ENCODE results near the gene GALC.

Gene GALC

DNA sequence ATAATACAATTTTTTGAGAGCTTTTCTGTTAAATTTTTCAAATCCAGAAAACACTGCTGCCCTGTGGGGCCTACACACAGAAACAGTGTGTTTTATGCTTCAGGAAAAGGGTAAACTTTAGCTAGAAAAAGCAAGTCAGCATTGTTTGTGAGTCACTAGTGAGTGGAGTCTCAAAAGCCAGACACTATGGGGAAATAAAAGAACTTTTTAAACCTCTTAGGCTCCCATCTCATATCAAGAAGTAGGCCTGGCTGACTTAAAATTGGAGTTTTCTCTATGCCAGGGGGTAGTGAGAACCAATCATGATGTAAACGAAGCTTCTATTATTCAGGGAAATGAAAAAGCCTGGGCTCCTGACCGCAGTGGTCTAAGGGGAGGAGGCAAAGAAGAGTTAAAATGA is 24.6 kb upstream of the GALC start:
- peaks cover 44% of the 10 kb centered on the region for H3K36me3 Mint-ChIP-seq (ENCODE audit: low read depth)
- no peak overlapping the region for H3K4me3 Mint-ChIP-seq

DNA sequence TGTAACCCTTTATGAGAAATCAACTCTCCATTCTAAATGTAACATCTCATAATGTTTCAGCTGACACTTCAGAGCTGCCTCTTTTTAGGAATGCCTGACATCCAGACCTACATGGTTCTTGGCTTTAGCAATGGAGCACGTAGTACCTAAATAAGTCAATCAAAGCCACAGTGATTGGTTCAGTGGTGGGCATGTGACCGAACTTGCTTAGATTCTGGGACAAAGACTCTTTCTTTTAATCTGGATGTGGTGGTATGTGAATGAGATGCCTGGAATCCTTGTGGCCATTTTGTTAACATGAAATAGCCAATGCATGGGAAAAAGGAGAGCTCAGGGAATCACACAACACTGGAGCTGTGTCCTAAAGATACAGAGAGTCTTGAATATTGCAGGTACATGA is 23.8 kb upstream of the GALC start:
- H3K27me3 Mint-ChIP-seq (ENCODE audit: low read depth) = no peaks in the 10 kb centered on the region
- peaks cover 4% of the 10 kb centered on the region for H3K9me3 Mint-ChIP-seq
- no peak overlapping the region for H3K27ac Mint-ChIP-seq
- peaks cover 50% of the 10 kb centered on the region for H3K36me3 Mint-ChIP-seq (ENCODE audit: low read depth)
- no peak overlapping the region for H3K4me3 Mint-ChIP-seq
- peaks cover 38% of the 10 kb centered on the region for H3K4me1 Mint-ChIP-seq (ENCODE audit: low read depth)

More for the DNA sequence above, 24.6 kb upstream of the GALC start:
- Mint-ChIP-seq H3K4me1 (ENCODE audit: low read depth) (peaks cover 32% of the 10 kb centered on the region), H3K9me3 (peaks cover 4% of the 10 kb centered on the region), H3K27me3 (ENCODE audit: low read depth) (no peaks in the 10 kb centered on the region), H3K27ac (no peak overlapping the region)

DNA sequence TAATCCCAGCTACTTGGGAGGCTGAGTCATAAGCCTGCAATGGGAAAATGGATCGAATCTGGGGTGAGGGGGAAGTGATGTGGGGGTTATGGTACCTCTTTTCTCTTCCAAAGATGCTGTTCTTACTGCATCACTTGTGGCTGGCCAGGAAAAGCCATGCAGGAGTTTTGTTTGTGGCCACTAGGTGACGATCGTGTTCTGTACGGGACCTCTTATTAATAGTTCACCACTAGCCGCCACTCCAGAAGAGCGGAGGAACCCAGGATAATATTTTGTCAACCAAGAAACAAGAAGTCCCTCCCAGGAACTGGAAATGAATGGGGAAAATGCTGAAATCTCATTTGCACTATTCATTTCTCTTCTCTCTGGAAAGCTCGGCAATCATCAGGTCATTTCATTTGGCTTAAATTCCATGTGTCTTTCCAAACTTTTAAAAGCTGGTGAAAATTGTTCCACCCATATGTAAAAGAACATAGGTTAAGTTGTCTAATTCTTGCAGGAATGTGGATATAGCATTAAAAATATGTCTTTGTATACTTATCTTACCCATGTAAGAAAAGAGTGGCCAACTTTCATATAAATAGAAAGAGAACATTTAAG is 20.9 kb upstream of the GALC start:
- peaks cover 59% of the 10 kb centered on the region for H3K36me3 Mint-ChIP-seq (ENCODE audit: low read depth)
- H3K4me1 Mint-ChIP-seq (ENCODE audit: low read depth) = peaks cover 45% of the 10 kb centered on the region
- no peaks in the 10 kb centered on the region for H3K9me3 Mint-ChIP-seq
- H3K27me3 Mint-ChIP-seq (ENCODE audit: low read depth) = no peaks in the 10 kb centered on the region
- no peak overlapping the region for H3K27ac Mint-ChIP-seq
- H3K4me3 Mint-ChIP-seq = no peak overlapping the region

DNA sequence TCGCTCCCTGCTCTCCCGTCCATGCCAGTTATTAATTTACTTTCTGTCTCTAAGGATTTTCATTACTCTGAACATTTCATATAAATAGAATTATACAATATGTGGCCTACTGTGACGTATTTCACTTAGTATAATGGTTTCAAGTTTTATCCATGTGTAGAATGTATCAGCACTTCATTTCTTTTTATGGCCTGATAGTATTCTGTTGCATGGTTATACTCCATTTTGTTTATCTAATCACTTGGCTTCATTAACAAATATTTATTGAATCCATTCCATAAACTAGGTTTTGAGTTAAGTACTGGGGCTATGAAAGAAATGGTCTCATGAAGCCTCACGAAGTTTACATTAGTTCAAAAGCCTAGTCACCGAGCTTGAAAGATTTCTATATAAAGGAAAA is 19.5 kb upstream of the GALC start:
- Mint-ChIP-seq H3K27me3 (ENCODE audit: low read depth) (no peaks in the 10 kb centered on the region), H3K9me3 (no peaks in the 10 kb centered on the region), H3K4me3 (no peak overlapping the region), H3K4me1 (ENCODE audit: low read depth) (peaks cover 49% of the 10 kb centered on the region), H3K27ac (no peak overlapping the region), H3K36me3 (ENCODE audit: low read depth) (peaks cover 55% of the 10 kb centered on the region)

DNA sequence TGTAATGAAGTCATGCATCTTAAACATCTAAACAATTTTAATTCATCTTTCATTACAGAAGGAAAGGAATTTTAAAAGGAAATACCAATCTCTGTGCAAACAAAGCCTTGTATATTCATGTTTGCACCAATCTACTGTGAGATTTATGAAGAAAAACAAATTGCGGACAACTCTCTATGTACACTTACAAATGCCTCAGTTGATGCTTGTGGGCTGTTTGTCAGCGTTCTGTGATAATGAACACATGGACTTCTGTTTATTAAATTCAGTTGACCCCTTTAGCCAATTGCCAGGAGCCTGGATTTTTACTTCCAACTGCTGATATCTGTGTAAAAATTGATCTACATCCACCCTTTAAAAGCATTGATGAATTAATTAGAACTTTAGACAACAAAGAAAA is 17.3 kb upstream of the GALC start:
- H3K9me3 Mint-ChIP-seq = no peaks in the 10 kb centered on the region
- no peak overlapping the region for H3K27ac Mint-ChIP-seq
- peaks cover 45% of the 10 kb centered on the region for H3K36me3 Mint-ChIP-seq (ENCODE audit: low read depth)
- no peak overlapping the region for H3K4me3 Mint-ChIP-seq
- no peaks in the 10 kb centered on the region for H3K27me3 Mint-ChIP-seq (ENCODE audit: low read depth)
- H3K4me1 Mint-ChIP-seq (ENCODE audit: low read depth) = peaks cover 55% of the 10 kb centered on the region

DNA sequence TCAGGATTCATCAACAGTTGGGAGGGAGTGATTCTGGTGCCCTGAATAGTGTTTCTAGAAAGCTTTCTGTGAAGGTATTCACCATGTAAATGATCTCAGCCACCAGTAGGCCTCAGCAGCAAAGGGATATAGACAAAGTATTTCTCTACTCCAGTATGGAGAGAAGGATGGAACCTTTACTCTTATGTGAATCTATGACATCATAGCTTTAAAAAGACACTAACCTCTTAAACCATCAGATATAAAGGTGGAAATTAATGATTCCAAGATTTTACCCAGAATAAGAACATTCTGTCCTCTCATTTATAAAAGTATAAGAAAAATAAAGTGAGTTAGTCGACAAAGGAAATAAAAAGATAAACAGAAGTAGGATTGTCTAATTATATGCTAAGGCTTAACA is 16.5 kb upstream of the GALC start:
- Mint-ChIP-seq H3K27ac (no peak overlapping the region), H3K36me3 (ENCODE audit: low read depth) (peaks cover 47% of the 10 kb centered on the region), H3K9me3 (no peaks in the 10 kb centered on the region), H3K27me3 (ENCODE audit: low read depth) (no peaks in the 10 kb centered on the region), H3K4me3 (peak overlapping the region; percentile 60), H3K4me1 (ENCODE audit: low read depth) (peaks cover 57% of the 10 kb centered on the region)

DNA sequence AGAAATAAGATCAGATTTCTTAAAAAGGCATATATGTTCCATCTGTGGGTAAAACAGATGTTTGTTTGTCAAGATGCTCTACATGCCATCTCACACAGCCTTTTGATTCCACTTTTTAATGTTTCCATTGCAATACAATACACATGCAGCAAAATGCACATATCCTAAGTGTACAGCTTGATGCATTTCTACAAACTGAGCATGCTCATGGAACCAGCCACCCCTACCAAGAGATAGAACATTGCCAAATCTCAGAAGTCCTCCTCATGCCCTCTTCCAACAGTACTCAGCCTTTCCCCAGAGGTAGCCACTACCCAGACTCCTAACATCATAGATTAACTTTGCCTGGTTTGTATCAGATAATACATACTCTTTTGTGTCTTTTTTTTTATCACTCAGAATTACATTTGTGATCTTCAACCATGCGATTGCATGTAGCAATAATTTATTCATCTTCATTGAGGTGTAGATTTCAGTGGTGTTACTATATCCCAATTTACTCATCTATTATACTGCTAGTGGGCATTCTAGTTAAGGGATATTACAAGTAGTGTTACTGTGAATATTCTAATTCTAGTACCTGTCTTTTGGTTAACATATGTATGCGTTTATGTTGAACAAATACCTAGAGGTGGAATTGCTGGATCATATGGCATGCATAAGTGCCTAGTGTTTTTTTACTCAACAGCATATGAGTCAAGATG is 15.2 kb upstream of the GALC start:
- Mint-ChIP-seq H3K4me1 (ENCODE audit: low read depth) (peaks cover 57% of the 10 kb centered on the region), H3K27ac (peak overlapping the region; percentile 55), H3K36me3 (ENCODE audit: low read depth) (peaks cover 41% of the 10 kb centered on the region), H3K9me3 (no peaks in the 10 kb centered on the region), H3K27me3 (ENCODE audit: low read depth) (no peaks in the 10 kb centered on the region), H3K4me3 (peak overlapping the region; percentile 67)

DNA sequence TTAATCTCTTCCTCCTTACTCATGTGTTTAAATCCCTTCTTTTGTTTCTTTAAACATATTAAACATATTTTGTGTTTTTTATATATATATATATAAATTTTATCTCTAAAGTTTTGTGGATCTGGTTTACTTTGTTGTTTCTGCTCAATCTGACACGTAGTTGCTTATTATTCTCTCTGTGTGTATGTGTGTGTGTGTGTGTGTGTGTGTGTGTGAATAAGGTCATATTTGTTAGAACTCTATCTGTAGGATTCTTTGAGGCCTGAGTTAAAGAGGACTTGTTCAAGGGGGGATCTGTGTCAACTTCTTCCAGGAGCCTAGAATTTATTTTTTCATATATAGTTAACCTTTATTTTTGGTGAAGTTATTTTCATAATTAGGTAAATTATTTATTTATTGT is 14.6 kb upstream of the GALC start:
- peak overlapping the region; percentile 74 for H3K4me3 Mint-ChIP-seq
- peaks cover 62% of the 10 kb centered on the region for H3K4me1 Mint-ChIP-seq (ENCODE audit: low read depth)
- H3K27ac Mint-ChIP-seq = peak overlapping the region; percentile 72
- H3K9me3 Mint-ChIP-seq = no peaks in the 10 kb centered on the region
- H3K36me3 Mint-ChIP-seq (ENCODE audit: low read depth) = peaks cover 43% of the 10 kb centered on the region
- H3K27me3 Mint-ChIP-seq (ENCODE audit: low read depth) = no peaks in the 10 kb centered on the region

DNA sequence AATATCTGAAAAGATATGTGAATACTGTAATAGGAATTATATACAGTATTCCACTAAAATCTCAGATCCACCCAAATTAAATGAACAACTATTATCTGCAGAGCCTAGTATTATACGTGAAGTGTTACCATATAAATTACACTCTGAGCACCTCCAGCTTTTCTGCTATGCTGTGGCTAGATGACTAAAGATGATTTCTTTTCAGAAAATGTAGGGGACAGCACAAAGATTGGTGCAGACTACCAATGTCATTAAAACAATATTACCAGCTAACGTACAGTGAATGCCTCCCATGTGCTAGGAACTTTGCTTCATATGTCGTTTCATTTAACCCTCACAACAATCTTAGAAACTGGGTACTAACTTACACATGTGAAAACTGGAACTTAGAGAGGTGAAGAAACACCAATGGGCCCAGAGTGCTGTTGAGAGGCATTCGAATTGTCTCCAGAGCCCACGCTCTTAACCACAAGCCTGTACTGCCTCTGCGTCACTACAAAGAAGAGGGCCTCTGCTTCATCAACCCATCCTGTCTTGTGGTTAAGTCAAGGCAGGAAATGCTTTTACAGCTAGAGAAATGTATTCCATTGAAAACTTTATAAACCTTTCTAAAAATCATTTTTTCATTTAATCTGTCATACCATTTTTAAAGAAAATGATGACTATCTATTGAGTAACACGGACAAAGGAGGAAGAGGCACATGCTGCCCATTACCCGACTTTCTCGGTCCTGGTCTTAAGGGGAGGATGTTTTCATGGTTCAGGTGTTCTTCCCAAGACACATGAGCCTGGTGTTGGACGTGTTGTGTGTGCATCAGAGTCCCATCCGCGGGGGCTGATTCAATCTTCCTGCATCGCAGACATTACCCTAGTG is 13.2 kb upstream of the GALC start:
- no peaks in the 10 kb centered on the region for H3K27me3 Mint-ChIP-seq (ENCODE audit: low read depth)
- no peaks in the 10 kb centered on the region for H3K9me3 Mint-ChIP-seq
- peak overlapping the region; percentile 94 for H3K27ac Mint-ChIP-seq
- H3K4me3 Mint-ChIP-seq = peak overlapping the region; percentile 91
- H3K36me3 Mint-ChIP-seq (ENCODE audit: low read depth) = peaks cover 40% of the 10 kb centered on the region
- H3K4me1 Mint-ChIP-seq (ENCODE audit: low read depth) = peaks cover 62% of the 10 kb centered on the region

DNA sequence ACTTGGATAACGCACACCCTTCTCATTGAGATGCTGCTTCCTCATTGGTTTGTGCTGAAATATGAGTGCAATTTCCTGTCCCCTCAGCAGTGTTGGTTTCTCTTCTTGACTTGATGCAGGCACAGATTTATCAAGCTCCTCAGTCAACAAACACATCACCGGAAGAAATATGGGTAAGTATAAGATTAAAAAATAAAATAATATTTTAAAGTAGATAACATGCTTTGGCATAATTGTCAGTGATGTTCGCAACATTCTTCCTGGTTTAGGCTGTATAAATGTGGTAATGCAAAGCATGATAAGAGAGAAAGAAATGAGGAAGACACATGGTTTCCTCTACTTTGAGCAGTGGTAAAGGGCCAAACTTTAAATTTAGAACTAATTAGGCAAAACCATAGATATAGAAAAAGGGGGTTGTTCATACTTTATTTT is 12.1 kb upstream of the GALC start, which contains the start of gene GPR65:
GPR65 (plus strand) TSS at position 86 of the 432 bp plus-strand sequence. CDS start 5,713 bp downstream, outside the sequence.
- Mint-ChIP-seq H3K9me3 (no peaks in the 10 kb centered on the region), H3K36me3 (ENCODE audit: low read depth) (peaks cover 33% of the 10 kb centered on the region), H3K27ac (peak within 1 kb of the TSS; percentile 94), H3K4me1 (ENCODE audit: low read depth) (peaks cover 54% of the 10 kb centered on the region), H3K4me3 (peak within 1 kb of the TSS; percentile 91), H3K27me3 (ENCODE audit: low read depth) (no peaks in the 10 kb centered on the region)

DNA sequence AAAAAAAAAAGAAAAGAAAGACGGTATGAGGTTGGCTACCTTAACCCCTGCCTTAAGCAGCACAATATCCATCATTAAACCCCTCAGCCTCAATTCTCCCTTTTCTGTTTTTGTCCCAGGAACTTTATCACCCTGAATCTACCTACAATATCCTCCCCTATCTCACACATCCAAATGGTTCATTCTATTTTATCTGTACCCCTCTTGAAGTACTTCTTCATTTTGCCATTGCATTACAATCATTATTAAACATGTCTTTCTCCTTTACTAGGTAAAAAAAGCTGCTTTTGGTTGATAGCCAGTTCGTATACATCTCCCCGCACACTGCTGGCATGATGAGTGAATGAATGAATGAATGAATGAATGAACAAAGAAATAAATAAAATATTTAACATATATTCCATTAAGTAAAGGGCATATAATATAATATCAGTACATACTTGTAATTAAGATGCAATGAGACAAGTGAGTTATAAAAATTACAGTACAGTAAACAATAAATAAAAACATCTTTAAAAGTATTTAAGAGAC is 11.6 kb upstream of the GALC start:
- H3K27me3 Mint-ChIP-seq (ENCODE audit: low read depth) = no peaks in the 10 kb centered on the region
- peaks cover 54% of the 10 kb centered on the region for H3K4me1 Mint-ChIP-seq (ENCODE audit: low read depth)
- H3K36me3 Mint-ChIP-seq (ENCODE audit: low read depth) = peaks cover 32% of the 10 kb centered on the region
- H3K4me3 Mint-ChIP-seq = peak overlapping the region; percentile 91
- H3K9me3 Mint-ChIP-seq = no peaks in the 10 kb centered on the region
- H3K27ac Mint-ChIP-seq = peak overlapping the region; percentile 94

DNA sequence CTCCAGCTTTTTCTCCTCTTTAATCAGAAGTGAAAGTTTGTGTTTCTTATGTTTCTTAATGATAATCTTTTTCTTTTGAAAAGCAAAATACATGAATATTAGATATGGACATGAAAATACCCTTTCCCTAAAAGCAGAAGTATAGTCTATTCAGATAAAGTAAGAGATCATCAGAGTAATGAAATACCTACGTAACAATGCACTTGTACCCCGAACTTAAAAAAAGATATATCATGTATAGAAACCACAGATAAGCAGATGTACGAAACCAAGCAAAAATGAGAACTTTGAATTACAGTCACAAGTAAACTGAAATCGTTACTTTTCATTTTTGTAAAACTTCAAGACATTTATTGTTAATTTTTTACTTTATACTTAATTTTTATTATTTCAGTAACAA is 10.4 kb upstream of the GALC start:
- no peak overlapping the region for H3K4me3 Mint-ChIP-seq
- no peaks in the 10 kb centered on the region for H3K9me3 Mint-ChIP-seq
- no peak overlapping the region for H3K27ac Mint-ChIP-seq
- H3K27me3 Mint-ChIP-seq (ENCODE audit: low read depth) = no peaks in the 10 kb centered on the region
- peaks cover 52% of the 10 kb centered on the region for H3K4me1 Mint-ChIP-seq (ENCODE audit: low read depth)
- H3K36me3 Mint-ChIP-seq (ENCODE audit: low read depth) = peaks cover 29% of the 10 kb centered on the region

DNA sequence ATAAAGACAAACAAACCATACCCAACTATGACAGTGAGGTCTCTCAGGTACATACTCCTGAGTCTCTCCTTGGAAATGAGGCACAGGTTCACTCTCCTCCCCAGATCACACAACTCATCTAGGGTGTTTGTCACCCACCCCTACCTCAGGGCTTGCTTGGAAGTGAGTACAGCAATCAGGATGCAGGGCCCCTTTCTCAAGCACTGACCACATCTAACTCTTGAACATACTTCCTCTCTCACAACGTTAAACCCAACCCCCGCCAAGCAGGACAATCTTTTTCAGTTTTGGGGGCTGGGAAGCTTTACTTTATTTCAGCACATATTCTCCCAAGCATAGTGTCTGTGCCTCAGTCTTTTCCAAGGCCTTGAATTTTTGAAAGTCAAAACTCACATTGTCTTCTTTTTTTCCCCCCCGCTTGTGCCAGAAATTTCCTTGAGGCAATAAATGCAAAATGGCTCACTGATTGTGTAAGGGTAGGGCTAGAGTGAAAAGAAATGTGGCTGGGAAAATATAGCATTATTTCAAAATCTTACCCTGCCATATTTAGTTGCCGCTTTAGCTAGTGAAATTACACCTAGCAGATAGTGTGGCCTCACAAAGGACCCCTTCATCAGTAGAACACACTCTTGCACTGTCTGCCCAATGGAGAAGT is 9.6 kb upstream of the GALC start:
- Mint-ChIP-seq H3K27ac (peak overlapping the region; percentile 53), H3K4me3 (peak overlapping the region; percentile 33), H3K27me3 (ENCODE audit: low read depth) (no peaks in the 10 kb centered on the region), H3K9me3 (no peaks in the 10 kb centered on the region), H3K36me3 (ENCODE audit: low read depth) (peaks cover 23% of the 10 kb centered on the region), H3K4me1 (ENCODE audit: low read depth) (peaks cover 45% of the 10 kb centered on the region)

DNA sequence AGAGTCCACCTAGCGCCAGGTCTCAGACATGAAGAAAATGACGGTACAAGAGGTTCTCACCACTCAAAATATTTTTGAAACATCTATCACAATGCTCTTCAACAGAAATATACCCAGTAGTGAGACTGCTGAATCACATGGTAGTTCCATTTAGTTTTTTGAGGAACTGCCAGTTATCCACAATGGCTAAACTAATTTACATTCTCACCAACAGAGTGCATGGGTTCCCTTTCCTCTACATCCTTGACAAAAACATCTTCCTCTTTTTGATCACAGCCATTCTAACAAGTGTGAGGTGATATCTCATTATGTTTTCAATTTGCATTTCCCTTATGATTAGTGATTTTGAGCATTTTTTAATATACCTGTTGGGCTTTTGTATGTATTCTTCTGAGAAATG is 6.3 kb upstream of the GALC start:
- H3K4me1 Mint-ChIP-seq (ENCODE audit: low read depth) = peaks cover 51% of the 10 kb centered on the region
- H3K4me3 Mint-ChIP-seq = no peak overlapping the region
- peaks cover 20% of the 10 kb centered on the region for H3K36me3 Mint-ChIP-seq (ENCODE audit: low read depth)
- H3K27ac Mint-ChIP-seq = no peak overlapping the region
- H3K9me3 Mint-ChIP-seq = no peaks in the 10 kb centered on the region
- no peaks in the 10 kb centered on the region for H3K27me3 Mint-ChIP-seq (ENCODE audit: low read depth)

All from T-helper 1 cell treated with Interleukin-12 subunit alpha and Interleukin-12 subunit beta and Interleukin-4 antibody, amounts not matched to agents 30 μg/mL and 1 μg/mL, for 36 hours (primary cell).